GM18861 (cell line): ENCODE results near the gene THOC1.

Experiments used
- ATAC-seq: cut with Tn5 transposase; IDR thresholded peaks from one replicate; pipeline ENCODE4 v1.9.1; 2021; ENCODE audit not compliant: unreplicated experiment

Gene THOC1

DNA sequence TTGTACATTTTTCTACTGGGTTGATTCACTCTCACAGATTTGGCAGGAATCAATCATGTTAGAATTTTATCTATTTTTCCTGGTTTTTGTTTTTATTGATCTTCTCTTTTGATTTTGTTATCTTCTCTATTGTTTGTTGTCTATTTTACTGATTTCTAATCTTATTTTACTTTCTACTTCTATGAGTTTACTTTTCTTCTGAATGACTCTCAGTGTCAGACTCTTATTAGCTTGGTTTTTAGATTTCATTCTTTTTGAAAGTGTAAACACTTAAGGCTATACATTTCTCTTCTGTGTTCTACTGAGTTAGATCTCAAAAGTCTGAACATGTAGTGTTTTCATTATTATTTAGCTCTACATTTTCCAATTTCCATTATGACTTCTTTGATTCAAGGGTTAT lies 47.1 kb downstream of the THOC1 start:
- ATAC-seq: no peak

DNA sequence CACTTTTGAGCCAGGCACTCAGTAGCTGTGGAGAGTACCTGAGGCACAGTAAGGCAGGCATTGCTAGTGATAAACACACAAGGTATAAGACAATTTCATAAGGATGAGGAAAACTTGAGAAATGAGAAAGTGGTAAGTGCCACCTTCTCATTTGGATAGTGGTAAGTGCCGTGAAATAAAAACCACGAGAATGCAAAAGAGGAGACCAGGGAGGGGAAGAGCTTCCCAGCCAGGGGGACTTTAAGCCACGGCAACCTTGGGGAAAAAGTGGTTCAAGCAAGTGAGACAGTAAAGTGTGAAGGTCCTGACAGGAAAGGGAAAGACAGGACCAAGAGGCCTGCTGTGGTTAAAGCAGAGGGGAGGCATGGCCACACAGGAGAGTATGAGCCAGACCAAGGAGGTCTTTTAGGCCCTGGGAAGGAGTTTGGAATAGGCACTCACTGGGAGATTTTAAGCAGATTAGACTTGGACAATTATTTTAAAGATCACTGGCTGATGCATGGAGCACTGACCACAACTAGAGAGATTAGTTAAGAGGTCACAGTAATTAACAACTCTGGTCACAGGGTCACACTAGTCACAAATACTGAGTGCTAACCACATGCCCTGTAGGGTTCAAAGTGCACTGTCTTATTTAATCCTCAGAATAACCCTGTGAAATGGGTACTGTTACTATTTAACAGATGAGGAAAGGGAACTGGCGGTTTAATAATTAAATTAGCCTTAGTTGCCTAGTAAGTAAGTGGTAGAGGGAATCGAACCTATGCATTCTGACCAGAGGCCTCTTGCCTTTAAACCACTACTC lies 50.1 kb downstream of the THOC1 start:
- ATAC-seq: no peak

DNA sequence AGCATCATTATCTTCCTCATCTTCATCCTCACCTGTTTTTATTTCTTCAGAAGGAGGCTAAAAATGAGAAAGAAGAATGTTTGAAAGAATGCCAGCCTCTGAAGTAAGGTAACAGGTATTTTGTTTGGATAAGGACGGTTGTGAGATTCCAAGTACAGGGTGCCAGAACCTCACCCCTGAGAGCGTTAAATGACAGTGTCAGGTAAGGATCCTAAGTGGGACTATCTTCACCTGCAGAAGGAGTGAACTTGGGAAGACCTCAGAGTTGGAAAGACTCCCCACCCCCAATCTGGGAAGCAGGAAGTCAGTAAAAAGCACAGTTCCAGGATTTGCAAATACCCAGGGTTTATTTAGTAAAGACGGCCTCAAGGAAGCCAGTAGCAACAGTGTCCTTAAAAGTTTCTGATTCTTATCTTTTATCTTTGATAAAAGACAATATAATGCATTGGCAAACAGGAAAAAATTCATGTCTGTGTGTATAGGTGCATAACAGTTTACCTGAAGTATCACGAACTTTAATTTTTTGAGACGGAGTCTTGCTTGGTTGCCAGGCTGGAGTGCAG lies 52.3 kb downstream of the THOC1 start:
- ATAC-seq: no peak

DNA sequence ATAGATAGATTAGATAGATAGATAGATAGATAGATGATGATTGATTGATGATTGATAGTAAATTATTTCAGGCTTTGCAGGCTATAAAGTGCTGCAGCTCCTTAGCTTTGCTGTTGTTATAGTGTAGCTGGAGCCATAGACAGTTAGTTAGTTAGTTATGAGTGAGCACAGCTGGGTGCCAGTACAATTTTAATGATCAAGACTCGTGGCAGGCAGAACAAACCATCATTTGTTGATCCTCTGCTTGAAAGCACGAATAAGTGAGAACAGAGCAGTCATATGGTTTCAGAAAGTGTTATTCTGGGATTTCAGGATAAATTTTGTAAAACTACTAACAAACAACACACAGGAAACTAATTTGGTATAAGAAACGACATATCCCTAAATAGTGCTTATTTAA lies 53.9 kb downstream of the THOC1 start:
- ATAC-seq: no peak

DNA sequence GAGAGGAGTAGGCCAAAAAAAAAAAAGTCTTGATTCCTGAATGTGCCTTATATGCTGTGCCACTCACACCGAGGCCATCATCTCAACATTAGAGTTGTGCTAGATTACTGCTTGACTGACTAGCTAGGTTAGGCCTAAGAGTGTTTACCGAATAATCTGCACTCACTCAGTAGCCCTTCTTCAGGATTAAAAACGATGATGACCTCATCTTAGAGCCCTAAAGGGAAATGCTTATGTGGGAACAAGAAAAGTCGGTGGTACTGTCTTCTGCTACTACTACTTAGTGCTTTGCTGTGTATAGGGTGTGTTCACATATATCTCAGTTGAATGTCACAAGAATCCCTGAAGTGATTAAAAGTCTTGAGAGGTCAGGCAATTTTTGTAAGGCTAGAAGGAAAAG lies 54.3 kb downstream of the THOC1 start:
- ATAC-seq: no peak

DNA sequence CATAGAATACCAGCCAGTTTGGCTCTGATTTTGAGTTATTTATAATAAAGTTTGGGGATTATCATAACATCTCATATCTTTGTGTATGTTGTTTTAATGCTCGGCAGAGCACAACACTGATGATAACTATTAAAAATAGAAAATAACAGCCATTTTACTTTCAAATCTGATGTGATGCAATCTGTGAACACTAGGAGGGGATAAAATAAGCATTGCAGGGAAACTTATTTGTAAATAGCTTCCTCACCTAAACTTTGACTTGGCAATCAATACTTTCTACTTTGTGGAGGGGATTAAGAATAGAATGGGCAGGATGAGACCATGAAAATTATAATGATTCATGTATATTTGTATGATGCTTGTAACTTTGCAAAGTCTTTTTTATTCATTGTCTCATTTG lies 55.1 kb downstream of the THOC1 start:
- no peak for ATAC-seq

DNA sequence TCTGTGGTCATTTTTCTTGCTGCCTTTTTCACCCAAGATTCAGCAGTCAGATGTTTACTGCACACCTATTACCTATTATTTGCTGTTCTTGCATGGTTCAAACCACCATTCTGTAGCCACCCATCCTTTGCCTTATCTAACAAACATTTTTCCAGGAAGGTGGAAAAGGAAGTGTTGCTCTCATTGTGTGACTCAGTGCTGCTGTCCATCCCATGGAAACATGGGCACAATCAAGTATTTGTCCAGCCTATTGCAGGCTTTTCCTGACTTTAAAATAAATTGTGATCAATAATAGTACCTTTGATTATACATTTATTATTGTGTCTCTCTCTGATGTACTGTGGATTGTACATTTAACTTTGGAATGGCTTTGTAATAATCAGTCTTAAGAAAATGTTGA lies 56.3 kb downstream of the THOC1 start:
- ATAC-seq: no peak

DNA sequence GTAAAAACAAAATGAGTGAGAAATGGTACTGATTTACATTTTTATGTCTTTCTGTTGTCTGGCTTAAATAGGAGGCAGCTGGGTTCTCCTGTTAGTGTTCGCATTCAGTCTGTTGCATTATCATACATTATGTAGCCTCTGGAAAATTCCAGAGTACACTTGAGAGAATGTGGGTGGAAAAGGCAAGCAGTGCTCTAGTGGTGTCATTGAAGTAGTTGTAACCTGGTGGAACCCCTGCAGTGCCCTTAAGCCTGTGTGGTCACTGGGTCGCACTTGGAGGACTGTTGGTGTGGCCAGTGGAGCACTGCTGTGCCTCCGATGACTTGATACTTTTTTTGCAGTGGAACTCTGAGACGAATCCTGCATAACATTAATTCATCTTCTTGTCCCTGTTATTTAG lies 57.1 kb downstream of the THOC1 start:
- ATAC-seq: no peak

DNA sequence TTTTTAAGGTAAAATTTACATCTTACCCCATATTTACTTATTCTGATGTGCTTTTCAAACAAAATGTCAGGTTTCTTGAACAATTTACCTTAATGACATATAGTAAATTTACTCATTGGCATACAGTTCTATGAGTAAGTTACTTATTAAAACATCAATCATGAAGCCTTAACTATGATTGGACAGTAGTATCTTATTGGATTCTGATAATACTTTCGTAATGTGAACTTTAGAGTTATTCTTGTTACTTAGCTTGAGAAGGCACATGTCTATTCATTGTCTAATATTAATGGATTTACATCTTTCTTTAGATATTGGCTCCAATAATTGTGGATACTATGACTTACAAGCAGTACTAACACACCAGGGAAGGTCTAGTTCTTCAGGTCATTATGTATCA lies 57.8 kb downstream of the THOC1 start:
- ATAC-seq: no peak

DNA sequence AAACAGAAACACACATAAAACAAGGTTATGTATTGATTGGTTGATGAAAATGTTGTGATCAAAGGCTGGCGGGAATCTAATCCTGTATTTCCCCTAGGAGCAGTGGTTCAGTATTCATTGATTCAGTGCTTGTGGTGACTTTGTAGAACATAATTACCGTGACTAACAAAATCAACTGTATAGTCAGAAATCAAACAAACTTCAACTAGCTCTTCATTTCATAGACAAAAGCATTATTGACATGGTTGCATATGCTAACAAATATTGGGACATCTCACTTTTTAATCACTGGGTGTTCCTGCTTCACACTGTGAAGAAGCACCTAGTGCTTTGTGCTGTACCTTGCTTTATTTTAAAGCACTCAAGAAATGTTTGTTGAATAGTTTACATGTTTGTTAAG lies 68.1 kb downstream of the THOC1 start:
- no peak for ATAC-seq

DNA sequence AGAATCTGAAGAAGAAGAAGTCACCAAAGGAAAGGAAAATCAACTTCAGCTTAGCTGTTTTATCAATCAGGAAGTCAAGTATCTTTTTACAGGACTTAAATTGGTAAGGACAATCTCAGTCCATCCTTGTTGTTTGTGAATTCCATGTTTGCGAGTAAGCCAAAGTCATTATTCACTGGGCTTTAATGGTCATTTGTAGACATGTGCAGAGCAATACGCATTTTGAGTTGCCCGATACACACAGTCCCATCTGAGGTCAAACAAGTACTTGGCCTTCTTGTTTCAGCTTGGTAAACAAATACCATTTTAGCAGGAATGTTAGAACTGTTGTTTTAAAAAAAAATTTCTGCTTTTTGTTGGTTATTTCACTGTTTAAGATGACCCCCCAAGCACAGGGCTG lies 68.6 kb downstream of the THOC1 start:
- ATAC-seq: no peak

DNA sequence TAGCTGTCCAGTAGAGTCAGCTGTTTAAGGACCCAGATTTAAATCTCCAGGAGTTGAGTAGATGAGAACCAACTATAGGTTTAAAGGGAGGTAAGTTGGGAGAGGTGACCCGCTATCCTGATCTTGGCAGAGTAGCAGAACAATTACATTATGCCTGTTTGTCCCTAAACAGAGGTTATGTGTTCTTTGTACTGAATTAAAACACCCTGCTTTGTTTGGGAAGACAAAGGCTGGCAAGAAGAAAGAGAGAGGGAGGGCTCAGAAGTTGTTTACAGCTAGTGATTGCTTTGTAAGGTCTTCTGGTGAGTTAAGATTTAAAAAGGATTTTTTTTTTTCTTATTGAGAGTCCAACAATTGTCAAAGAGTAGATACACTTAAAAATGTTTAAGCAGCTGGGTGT lies 72.2 kb downstream of the THOC1 start:
- ATAC-seq: no peak

DNA sequence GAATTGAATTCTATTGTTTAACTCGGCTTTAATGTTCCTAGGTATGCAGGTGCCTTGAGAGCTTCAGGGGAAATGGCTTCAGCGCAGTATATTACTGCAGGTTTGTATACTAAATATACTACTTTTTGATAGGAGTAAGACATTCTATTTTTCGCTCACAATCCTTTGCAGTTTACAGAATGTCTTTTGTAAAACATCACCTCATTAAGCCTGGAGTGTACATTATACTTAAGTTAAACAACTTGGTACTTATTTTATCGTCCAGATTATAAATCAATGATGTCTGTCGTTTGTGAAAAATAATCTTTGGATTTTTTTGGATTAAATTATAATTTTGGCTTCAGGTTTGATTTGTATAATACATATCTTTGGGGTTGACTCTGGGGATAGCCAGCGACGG lies 75.0 kb downstream of the THOC1 start:
- no peak for ATAC-seq

DNA sequence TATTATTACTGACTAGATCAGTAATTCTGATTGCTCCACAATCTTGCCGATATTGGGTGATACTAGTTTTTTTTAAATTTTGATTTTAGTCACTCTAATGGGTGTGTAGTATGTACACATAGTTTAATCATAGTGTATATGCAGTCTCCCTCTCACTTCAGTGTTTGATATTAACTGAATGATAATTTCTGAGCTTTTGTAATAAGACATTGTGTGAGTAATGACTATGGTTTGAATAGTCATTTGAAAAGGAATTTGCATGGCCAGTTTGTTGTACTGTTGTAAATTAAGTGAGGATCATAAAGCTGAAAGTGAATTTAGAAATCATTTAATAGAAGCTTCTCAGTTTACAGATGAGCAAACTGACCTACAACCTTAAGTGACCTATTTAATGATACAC lies 76.1 kb downstream of the THOC1 start:
- no peak for ATAC-seq

DNA sequence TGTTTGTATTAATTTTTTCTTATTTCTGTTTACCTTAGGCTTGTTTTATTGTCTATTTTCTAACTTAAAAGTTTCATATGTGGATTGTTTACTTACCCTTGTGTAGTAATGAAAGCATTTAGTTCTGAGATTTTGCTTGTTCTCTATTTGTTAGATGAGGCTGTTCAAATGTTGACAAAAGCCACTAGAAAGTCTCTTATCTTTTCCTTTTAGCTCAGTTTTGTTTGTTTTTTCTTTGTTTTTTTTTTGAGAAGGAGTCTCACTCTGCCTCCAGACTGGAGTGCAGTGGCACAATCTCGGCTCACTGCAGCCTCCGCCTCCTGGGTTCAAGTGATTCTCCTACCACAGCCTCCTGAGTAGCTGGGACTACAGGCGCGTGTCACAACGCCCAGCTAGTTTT lies 78.6 kb downstream of the THOC1 start:
- no peak for ATAC-seq

DNA sequence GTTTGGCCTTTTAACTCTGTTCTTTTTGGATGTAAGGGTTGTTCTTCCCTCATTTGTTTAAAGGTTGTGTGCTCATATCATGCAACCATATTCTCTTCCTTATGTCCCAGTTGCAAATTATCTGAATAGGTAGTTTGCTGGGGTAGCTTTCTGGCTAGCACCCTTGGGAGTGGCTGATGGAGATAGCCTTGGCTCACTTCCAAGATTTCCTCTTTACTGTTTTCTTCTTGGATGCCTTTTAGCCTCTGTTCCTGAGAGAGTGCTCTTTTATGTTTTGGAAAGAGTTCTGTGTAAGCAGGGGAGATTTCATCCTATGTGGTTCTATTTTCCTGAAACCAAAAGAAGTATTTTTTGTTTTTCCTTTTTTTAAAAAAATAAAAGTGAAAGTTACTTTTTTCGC lies 84.1 kb downstream of the THOC1 start:
- no peak for ATAC-seq

DNA sequence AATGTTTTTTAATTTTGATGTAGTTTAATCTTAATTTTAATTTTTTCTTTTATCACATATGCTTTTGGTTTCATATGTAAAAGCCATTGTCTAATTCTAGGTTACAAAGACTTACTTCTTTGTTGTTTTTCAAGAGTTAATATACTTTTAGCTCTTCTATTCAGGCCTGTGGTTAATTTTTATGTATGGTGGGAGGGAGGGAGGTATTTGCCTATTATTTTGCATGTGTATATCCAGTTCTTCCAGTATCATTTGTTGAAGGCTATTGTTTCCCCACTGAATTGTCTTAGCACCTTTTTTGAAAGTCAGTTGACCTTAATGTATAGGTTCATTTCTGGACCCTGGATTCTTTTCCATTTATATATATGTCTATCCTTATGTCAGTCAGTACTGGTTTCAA lies 86.1 kb downstream of the THOC1 start:
- ATAC-seq: no peak

DNA sequence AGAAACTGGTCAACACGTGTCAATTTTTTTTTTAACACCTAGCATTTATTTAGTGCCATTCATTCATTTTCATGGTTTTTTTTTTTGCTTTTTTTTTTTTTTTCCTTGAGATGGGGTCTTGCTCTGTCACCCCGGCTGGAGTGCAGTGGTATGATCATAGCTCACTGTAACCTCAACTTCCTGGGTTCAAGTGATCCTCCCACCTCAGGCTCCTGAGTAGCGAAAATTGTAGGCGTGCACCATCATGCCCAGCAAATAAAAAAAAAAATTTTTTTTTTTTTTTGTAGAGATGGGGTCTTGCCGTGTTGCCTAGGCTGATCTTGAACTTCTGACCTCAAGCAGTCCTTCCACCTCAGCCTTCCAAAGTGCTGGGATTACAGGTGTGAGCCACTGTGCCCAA lies 88.3 kb downstream of the THOC1 start:
- no peak for ATAC-seq

DNA sequence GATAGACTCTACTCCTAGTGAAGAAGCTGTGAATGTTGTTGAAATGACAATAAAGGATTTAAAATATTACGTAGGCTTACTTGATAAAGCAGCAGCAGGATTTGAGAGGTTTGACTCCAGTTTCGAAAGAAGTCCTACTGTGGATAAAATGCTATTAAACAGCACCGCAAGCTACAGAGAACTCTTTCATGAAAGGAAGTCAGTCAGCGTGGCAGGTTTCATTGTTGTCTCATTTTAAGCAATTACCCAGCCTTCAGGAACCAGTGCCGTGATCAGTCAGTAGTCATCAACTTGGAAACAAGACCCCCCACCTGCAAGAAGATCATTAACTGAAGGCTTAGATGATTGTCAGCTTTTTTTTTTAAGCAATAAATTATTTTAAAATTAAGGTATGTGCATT lies 95.5 kb downstream of the THOC1 start:
- ATAC-seq: no peak
